ENCODE results near the gene SUSD3.

Gene SUSD3

DNA sequence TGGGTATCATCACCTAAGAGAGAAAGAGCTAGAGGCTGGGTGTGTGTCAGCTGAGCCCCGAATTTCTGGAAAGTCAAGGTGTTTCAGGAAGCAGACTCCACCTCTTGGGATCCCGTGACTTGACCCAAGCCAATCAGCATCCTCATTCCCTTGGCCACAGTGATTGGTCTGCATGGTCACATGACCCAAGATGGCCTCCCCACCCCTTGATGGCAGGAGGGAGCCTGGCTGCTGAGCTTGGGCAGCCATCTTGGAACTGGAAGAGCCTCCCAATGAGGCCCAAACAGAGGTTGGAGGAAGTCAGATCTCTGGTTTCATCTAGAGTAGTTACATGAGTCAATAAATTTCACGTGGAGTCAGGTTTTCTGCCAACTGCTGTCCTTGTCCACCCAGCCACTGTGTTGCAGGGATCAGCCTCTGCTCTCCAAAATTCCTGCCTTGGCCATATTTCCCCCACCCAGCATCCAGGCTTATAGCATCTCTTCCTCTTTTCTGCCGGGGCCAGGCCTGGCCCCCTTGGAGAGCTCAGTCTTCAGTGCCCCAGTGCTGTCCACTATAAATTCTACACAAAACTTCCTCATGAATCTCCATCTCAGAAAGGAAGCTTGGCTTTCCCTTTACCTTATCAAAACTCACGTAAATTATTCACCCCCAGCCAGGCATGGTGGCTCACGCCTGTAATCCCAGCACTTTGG, 17.2 kb upstream of the SUSD3 start:
- H3K4me3 ChIP-seq (ENCODE audit: low read depth in 1 of 2, low read length in 2 of 2), result no peak overlapping the region
- H3K4me2 ChIP-seq (ENCODE audit: insufficient read depth, low read length), result no peak overlapping the region
- no peaks in the 10 kb centered on the region for H3K9me3 ChIP-seq (ENCODE audit: insufficient read depth, low read length, severe bottlenecking)
- H3K27me3 ChIP-seq (ENCODE audit: insufficient read depth, low read length, poor library complexity), result no peaks in the 10 kb centered on the region
- H3K4me1 ChIP-seq (ENCODE audit: insufficient read depth, low read length), result no peaks in the 10 kb centered on the region
- ATAC-seq (ENCODE audit: insufficient read depth, low read depth) (no peak), DNase-seq (no peak)
- H3K27ac ChIP-seq (ENCODE audit: low read length), result no peak overlapping the region
- no peaks in the 10 kb centered on the region for H3K36me3 ChIP-seq (ENCODE audit: insufficient read depth, low read length)
- no peak overlapping the region for H3K9ac ChIP-seq (ENCODE audit: low read depth, low read length)
- TF ChIP-seq, protein P1, sequence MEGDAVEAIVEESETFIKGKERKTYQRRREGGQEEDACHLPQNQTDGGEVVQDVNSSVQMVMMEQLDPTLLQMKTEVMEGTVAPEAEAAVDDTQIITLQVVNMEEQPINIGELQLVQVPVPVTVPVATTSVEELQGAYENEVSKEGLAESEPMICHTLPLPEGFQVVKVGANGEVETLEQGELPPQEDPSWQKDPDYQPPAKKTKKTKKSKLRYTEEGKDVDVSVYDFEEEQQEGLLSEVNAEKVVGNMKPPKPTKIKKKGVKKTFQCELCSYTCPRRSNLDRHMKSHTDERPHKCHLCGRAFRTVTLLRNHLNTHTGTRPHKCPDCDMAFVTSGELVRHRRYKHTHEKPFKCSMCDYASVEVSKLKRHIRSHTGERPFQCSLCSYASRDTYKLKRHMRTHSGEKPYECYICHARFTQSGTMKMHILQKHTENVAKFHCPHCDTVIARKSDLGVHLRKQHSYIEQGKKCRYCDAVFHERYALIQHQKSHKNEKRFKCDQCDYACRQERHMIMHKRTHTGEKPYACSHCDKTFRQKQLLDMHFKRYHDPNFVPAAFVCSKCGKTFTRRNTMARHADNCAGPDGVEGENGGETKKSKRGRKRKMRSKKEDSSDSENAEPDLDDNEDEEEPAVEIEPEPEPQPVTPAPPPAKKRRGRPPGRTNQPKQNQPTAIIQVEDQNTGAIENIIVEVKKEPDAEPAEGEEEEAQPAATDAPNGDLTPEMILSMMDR (IDR thresholded peaks at IDR 0.05; ENCODE audit: borderline replicate concordance, extremely low read depth, low read length, poor library complexity, severe bottlenecking), result no peak
- TF ChIP-seq EZH2 (IDR thresholded peaks at IDR 0.05; ENCODE audit: borderline replicate concordance, low read depth, low read length, severe bottlenecking), result no peak
- no peaks in the 10 kb centered on the region for H4K20me1 ChIP-seq (ENCODE audit: insufficient read depth, low read length)
- H3K79me2 ChIP-seq (ENCODE audit: insufficient read depth, low read length), result no peaks in the 10 kb centered on the region
- no peak overlapping the region for H2AFZ ChIP-seq (ENCODE audit: low read depth, low read length)

DNA sequence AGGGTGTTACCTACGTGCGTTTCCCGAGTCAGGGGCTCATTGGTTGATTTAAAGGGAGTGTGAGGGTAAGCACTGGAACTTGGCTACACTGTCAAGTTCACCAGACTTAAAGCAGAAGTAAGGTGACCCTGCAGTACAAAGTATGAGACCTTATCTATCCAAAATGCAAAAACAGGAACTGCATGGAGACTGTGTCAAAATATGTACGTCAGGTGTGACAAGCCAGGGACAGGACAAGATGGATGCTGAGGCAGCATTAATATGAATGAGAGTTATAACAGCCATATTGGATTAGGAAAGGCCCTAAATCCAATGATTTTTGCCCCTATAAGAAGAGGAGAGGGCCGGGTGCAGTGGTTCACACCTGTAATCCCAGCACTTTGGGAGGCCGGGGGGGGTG, 15.4 kb upstream of the SUSD3 start:
- H3K27ac ChIP-seq (ENCODE audit: low read length), result no peak overlapping the region
- no peaks in the 10 kb centered on the region for H4K20me1 ChIP-seq (ENCODE audit: insufficient read depth, low read length)
- H3K9me3 ChIP-seq (ENCODE audit: insufficient read depth, low read length, severe bottlenecking), result no peaks in the 10 kb centered on the region
- H3K79me2 ChIP-seq (ENCODE audit: insufficient read depth, low read length), result no peaks in the 10 kb centered on the region
- no peak overlapping the region for H3K4me3 ChIP-seq (ENCODE audit: low read depth in 1 of 2, low read length in 2 of 2)
- no peak overlapping the region for H2AFZ ChIP-seq (ENCODE audit: low read depth, low read length)
- no peaks in the 10 kb centered on the region for H3K4me1 ChIP-seq (ENCODE audit: insufficient read depth, low read length)
- DNase-seq (no peak), ATAC-seq (ENCODE audit: insufficient read depth, low read depth) (no peak)
- no peak overlapping the region for H3K9ac ChIP-seq (ENCODE audit: low read depth, low read length)
- no peak overlapping the region for H3K4me2 ChIP-seq (ENCODE audit: insufficient read depth, low read length)
- TF ChIP-seq EZH2 (IDR thresholded peaks at IDR 0.05; ENCODE audit: borderline replicate concordance, low read depth, low read length, severe bottlenecking), result no peak
- TF ChIP-seq, protein P1 (IDR thresholded peaks at IDR 0.05; ENCODE audit: borderline replicate concordance, extremely low read depth, low read length, poor library complexity, severe bottlenecking), result no peak
- no peaks in the 10 kb centered on the region for H3K36me3 ChIP-seq (ENCODE audit: insufficient read depth, low read length)
- H3K27me3 ChIP-seq (ENCODE audit: insufficient read depth, low read length, poor library complexity), result no peaks in the 10 kb centered on the region

DNA sequence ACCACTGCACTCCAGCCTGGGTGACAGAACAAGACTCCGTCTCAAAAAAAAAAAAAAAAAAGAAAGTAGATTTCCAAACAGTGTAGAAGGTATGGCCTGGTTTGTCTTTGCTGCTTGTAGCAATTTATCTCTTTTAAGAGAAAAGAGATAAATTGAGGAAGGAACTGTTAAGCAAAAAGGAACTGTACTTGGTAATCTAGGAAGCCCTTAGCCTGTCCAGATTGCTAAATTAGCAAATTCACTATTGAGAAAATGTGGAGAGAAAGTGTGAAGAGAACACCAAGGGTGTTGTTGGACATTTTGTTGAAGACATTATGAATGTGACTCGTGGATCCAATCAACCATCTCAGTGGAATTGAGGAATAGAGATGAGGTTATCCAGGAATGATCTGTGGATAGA, 13.0 kb upstream of the SUSD3 start:
- Histone ChIP-seq H3K4me1 (ENCODE audit: insufficient read depth, low read length) (no peaks in the 10 kb centered on the region), H4K20me1 (ENCODE audit: insufficient read depth, low read length) (no peaks in the 10 kb centered on the region), H3K27ac (ENCODE audit: low read length) (no peak overlapping the region), H3K4me2 (ENCODE audit: insufficient read depth, low read length) (no peak overlapping the region), H2AFZ (ENCODE audit: low read depth, low read length) (no peak overlapping the region), H3K79me2 (ENCODE audit: insufficient read depth, low read length) (no peaks in the 10 kb centered on the region), H3K9me3 (ENCODE audit: insufficient read depth, low read length, severe bottlenecking) (no peaks in the 10 kb centered on the region), H3K27me3 (ENCODE audit: insufficient read depth, low read length, poor library complexity) (no peaks in the 10 kb centered on the region), H3K9ac (ENCODE audit: low read depth, low read length) (no peak overlapping the region), H3K4me3 (ENCODE audit: low read depth in 1 of 2, low read length in 2 of 2) (no peak overlapping the region), H3K36me3 (ENCODE audit: insufficient read depth, low read length) (no peaks in the 10 kb centered on the region)
- TF ChIP-seq, protein P1 (IDR thresholded peaks at IDR 0.05; ENCODE audit: borderline replicate concordance, extremely low read depth, low read length, poor library complexity, severe bottlenecking), result no peak
- TF ChIP-seq EZH2 (IDR thresholded peaks at IDR 0.05; ENCODE audit: borderline replicate concordance, low read depth, low read length, severe bottlenecking), result no peak
- no peak for DNase-seq
- ATAC-seq (ENCODE audit: insufficient read depth, low read depth), result no peak
